HCT116 (cell line): Measurements from ENCODE around the gene CLCF1. TPM values are rescaled to one million over a fixed set of nuclear protein-coding genes. Genes with fewer than 3 reads are reported as not detected.
A peak's percentile ranks its signal among the peaks of the same experiment; 100 is the strongest.

ENCODE experiments used
- ATAC-seq: fragments of 200-7000 bp; cut with Tn5 transposase; 2 replicates; pipeline ENCODE4 v1.9.1; 2020; ENCODE audit warnings: mild to moderate bottlenecking, moderate library complexity
- BruUV-seq: library from RNA; stranded (reverse); fragments of 400-500 nt; replicated peaks from 2 replicates; lab custom pipeline; 2021; lab: Mats Ljungman, UMichigan
- CTCF ChIA-PET: fragments of 300-600 bp; sonication (Branson Sonifier 250); formaldehyde crosslinking; loops from one replicate; lab custom pipeline; 2021; ENCODE audit warnings: antibody characterized with exemption; lab: Charles Lee
- POLR2A ChIA-PET: fragments of 300-600, 350-600 bp; sonication (Branson Sonifier 250); formaldehyde crosslinking; loops from one replicate; lab custom pipeline; 2021; ENCODE audit warnings: antibody characterized with exemption; lab: Charles Lee
- RAD21 ChIA-PET, 2 experiments: fragments of 300-600 bp; sonication (Branson Sonifier 250); formaldehyde crosslinking; loops; one replicate each; lab custom pipeline; 2023; ENCODE audit warnings: low total read pairs in 2 of 2; ENCODE audit not compliant: uncharacterized antibody in 2 of 2, unreplicated experiment in 2 of 2, low non-redundant PET in 1 of 2; lab: Charles Lee
- DNase-seq: peaks from one replicate; pipeline ENCODE4 v3.0.0-alpha.2; 2010; ENCODE audit warnings: low read depth, low spot score
- H2AFZ ChIP-seq: fragments of 200-600 bp; shearing (Covaris generic), sonication (generic); 2 replicates; pipeline ENCODE4 v1.6.1; 2017; ENCODE audit warnings: low read depth, mixed run types, mixed read lengths, antibody characterized with exemption, low read length; ENCODE audit not compliant: poor library complexity, severe bottlenecking
- H3K27ac ChIP-seq: 2 replicates; pipeline ENCODE4 v1.5.1; 2012; ENCODE audit warnings: low read depth, low read length
- H3K27me3 ChIP-seq: fragments of 200-600 bp; sonication (generic); 2 replicates; pipeline ENCODE4 v1.6.1; 2016; ENCODE audit warnings: mixed run types, low read length, mixed read lengths; ENCODE audit not compliant: insufficient read depth
- H3K36me3 ChIP-seq, 2 experiments: fragments of 200-500 bp in 1 of 2; fragments of 200-600 bp in 1 of 2; sonication (Bioruptor generic) in 1 of 2; sonication (generic) in 1 of 2; 2 replicates each; pipeline versions ENCODE4 v1.5.1 to v1.6.1; 2014 to 2016; ENCODE audit warnings: low read length in 2 of 2, inconsistent platforms in 1 of 2, mixed read lengths in 1 of 2, mixed run types in 1 of 2; ENCODE audit not compliant: insufficient read depth in 2 of 2, control insufficient read depth in 1 of 2
- H3K4me1 ChIP-seq, 2 experiments: fragments of 200-600 bp in 1 of 2; sonication (generic) in 1 of 2; 2 replicates each; pipeline versions ENCODE4 v1.5.1 to v1.6.1; 2012 to 2017; ENCODE audit warnings: low read length in 2 of 2, inconsistent platforms in 1 of 2, mild to moderate bottlenecking in 1 of 2, mixed read lengths in 1 of 2, mixed run types in 1 of 2, moderate library complexity in 1 of 2; ENCODE audit not compliant: insufficient read depth in 2 of 2, control insufficient read depth in 1 of 2
- H3K4me2 ChIP-seq: fragments of 200-600 bp; sonication (generic); 2 replicates; pipeline ENCODE4 v1.6.1; 2017; ENCODE audit warnings: mixed run types, low read length, mixed read lengths
- H3K4me3 ChIP-seq, 2 experiments: fragments of 200-600 bp in 1 of 2; sonication (generic) in 1 of 2; replicated peaks in 1 of 2; 2 replicates each; pipeline ENCODE4 v1.5.1; 2011 to 2016; ENCODE audit warnings: low read length in 2 of 2, control low read depth in 1 of 2, low read depth in 1 of 2, mild to moderate bottlenecking in 1 of 2, mixed read lengths in 1 of 2, mixed run types in 1 of 2
- H3K79me2 ChIP-seq: fragments of 200-600 bp; sonication (generic); 2 replicates; pipeline ENCODE4 v1.6.1; 2017; ENCODE audit warnings: mild to moderate bottlenecking, mixed run types, low read length, moderate library complexity, mixed read lengths; ENCODE audit not compliant: insufficient read depth
- H3K9ac ChIP-seq: fragments of 200-600 bp; sonication (generic); 2 replicates; pipeline ENCODE4 v1.6.1; 2016; ENCODE audit warnings: low read length, mixed read lengths
- H3K9me2 ChIP-seq: fragments of 200-600 bp; sonication (generic), shearing (Covaris generic); 2 replicates; pipeline ENCODE4 v1.6.1; 2017; ENCODE audit warnings: mixed run types, mild to moderate bottlenecking, moderate library complexity; ENCODE audit not compliant: insufficient read depth
- H3K9me3 ChIP-seq, 2 experiments: fragments of 200-500 bp in 1 of 2; fragments of 200-600 bp in 1 of 2; sonication (Bioruptor generic) in 1 of 2; sonication (generic) in 1 of 2; 2 replicates each; pipeline ENCODE4 v1.6.1; 2014 to 2017; ENCODE audit warnings: low read length in 2 of 2, mixed read lengths in 2 of 2, inconsistent platforms in 1 of 2, low read depth in 1 of 2, mild to moderate bottlenecking in 1 of 2, mixed run types in 1 of 2, moderate library complexity in 1 of 2; ENCODE audit not compliant: control insufficient read depth in 1 of 2, insufficient read depth in 1 of 2
- H4K20me1 ChIP-seq: fragments of 200-600 bp; sonication (generic), shearing (Covaris generic); 2 replicates; pipeline ENCODE4 v1.6.1; 2017; ENCODE audit warnings: mixed run types, mild to moderate bottlenecking, moderate library complexity; ENCODE audit not compliant: insufficient read depth
- CEBPB ChIP-seq: IDR thresholded peaks from 2 replicates; pipeline ENCODE4 v1.6.1; 2012; ENCODE audit warnings: low read depth
- EGR1 ChIP-seq: IDR thresholded peaks from 2 replicates; pipeline ENCODE4 v1.6.1; 2012; ENCODE audit warnings: low read depth
- ELF1 ChIP-seq: IDR thresholded peaks from 2 replicates; pipeline ENCODE4 v1.6.1; 2012; ENCODE audit warnings: low read depth, borderline replicate concordance
- EZH2 ChIP-seq: fragments of 200-600 bp; sonication (generic); IDR thresholded peaks from 2 replicates; pipeline ENCODE4 v1.6.1; 2017; ENCODE audit warnings: antibody characterized with exemption, mixed run types
- JUND ChIP-seq: IDR thresholded peaks from 2 replicates; pipeline ENCODE4 v1.6.1; 2012
- POLR2A ChIP-seq: IDR thresholded peaks from 2 replicates; pipeline ENCODE4 v1.7.0; 2011; ENCODE audit warnings: borderline replicate concordance; ENCODE audit not compliant: insufficient read depth, insufficient read length; ENCODE audit errors: extremely low read depth
- POLR2AphosphoS5 ChIP-seq: IDR thresholded peaks from 2 replicates; pipeline ENCODE4 v1.6.1; 2011; ENCODE audit warnings: mild to moderate bottlenecking, low read depth, low read length, moderate library complexity
- RAD21 ChIP-seq: IDR thresholded peaks from 2 replicates; pipeline ENCODE4 v1.6.1; 2012; ENCODE audit warnings: low read depth, mild to moderate bottlenecking
- SP1 ChIP-seq: IDR thresholded peaks from 2 replicates; pipeline ENCODE4 v1.6.1; 2012; ENCODE audit warnings: low read depth
- SRF ChIP-seq: IDR thresholded peaks from 2 replicates; pipeline ENCODE4 v1.6.1; 2012; ENCODE audit warnings: low read depth
- TCF7L2 ChIP-seq: IDR thresholded peaks from 2 replicates; pipeline ENCODE4 v1.7.0; 2011; ENCODE audit warnings: borderline replicate concordance, inconsistent platforms; ENCODE audit not compliant: insufficient read depth, insufficient read length; ENCODE audit errors: extremely low read depth
- YY1 ChIP-seq: IDR thresholded peaks from 2 replicates; pipeline ENCODE4 v1.6.1; 2011; ENCODE audit warnings: low read length, low read depth, moderate library complexity, mild to moderate bottlenecking; ENCODE audit not compliant: insufficient replicate concordance; ENCODE audit errors: extremely low read depth
- ZNF274 ChIP-seq: fragments of 200-500 bp; sonication (Bioruptor generic); IDR thresholded peaks from 2 replicates; pipeline ENCODE4 v1.6.1; 2014; ENCODE audit warnings: mild to moderate bottlenecking, low read depth, low read length, inconsistent platforms
- intact Hi-C: fragments of 100-400 bp; cut with micrococcal nuclease; formaldehyde crosslinking; loops from 2 replicates; pipeline ENCODE4 v1.10.0; 2022
- total RNA-seq: library from RNA; stranded (reverse); gene quantifications from one replicate; pipeline ENCODE4 v1.2.1, GENCODE V29; 2021; ENCODE audit not compliant: unreplicated experiment
- TF ChIP-seq, protein P1 (sequence below), 3 experiments: fragments of 200-600 bp in 1 of 3; sonication (generic) in 1 of 3; IDR thresholded peaks in 2 of 3; conservative IDR thresholded peaks in 1 of 3; 2 replicates each; pipeline ENCODE4 v1.5.1; 2012 to 2017; ENCODE audit warnings: low read depth in 2 of 3, low read length in 2 of 3, antibody characterized with exemption in 1 of 3, borderline replicate concordance in 1 of 3, control low read depth in 1 of 3, mild to moderate bottlenecking in 1 of 3, mixed read lengths in 1 of 3, mixed run types in 1 of 3, moderate library complexity in 1 of 3; ENCODE audit not compliant: insufficient read depth in 1 of 3
- TF ChIP-seq, protein P2 (sequence below): IDR thresholded peaks from 2 replicates; pipeline ENCODE4 v1.6.1; 2012
- TF ChIP-seq, protein P3 (sequence below): IDR thresholded peaks from 2 replicates; pipeline ENCODE4 v1.6.1; 2012
- TF ChIP-seq, protein P4 (sequence below): IDR thresholded peaks from 2 replicates; pipeline ENCODE4 v1.6.1; 2011; ENCODE audit warnings: mild to moderate bottlenecking, low read length, moderate library complexity; ENCODE audit not compliant: insufficient replicate concordance; ENCODE audit errors: extremely low read depth

The CLCF1 gene
- total RNA-seq, 1 experiment from 2014 or later: 12.2 TPM

DNA sequence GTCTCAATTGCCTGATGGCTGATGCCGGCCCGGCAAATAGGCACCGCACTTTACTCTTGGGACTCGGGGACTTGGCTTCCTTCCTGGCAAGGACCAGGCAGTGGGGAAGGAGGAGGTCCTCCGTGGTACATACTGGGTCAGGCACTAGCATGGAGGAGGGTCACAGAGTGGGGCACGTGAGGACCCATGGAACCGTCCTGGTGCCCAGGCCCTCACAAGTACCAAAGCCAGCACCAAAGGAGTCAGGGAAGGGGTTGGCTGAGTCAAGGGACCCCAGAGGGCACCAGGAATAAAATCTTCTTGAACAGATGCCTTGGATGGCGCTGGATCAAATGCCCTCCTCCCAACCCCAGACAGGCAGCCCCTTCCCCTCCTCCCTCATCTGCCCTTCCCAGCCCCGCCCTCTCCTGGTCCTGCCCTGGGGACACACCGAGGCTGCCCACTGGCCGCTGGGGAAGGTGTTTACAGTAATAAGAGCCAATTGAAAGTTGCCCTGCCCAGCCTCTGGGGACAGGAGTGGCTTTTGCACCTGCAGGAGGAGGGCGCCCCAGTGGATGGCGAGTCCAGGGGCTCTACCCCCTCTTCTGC is 36.5 kb upstream of the CLCF1 start:
- RAD21 ChIA-PET: no interaction called here
- no peak for TF ChIP-seq ZNF274
- TF ChIP-seq YY1: no peak
- TF ChIP-seq POLR2AphosphoS5: no peak
- TF ChIP-seq, protein P1, sequence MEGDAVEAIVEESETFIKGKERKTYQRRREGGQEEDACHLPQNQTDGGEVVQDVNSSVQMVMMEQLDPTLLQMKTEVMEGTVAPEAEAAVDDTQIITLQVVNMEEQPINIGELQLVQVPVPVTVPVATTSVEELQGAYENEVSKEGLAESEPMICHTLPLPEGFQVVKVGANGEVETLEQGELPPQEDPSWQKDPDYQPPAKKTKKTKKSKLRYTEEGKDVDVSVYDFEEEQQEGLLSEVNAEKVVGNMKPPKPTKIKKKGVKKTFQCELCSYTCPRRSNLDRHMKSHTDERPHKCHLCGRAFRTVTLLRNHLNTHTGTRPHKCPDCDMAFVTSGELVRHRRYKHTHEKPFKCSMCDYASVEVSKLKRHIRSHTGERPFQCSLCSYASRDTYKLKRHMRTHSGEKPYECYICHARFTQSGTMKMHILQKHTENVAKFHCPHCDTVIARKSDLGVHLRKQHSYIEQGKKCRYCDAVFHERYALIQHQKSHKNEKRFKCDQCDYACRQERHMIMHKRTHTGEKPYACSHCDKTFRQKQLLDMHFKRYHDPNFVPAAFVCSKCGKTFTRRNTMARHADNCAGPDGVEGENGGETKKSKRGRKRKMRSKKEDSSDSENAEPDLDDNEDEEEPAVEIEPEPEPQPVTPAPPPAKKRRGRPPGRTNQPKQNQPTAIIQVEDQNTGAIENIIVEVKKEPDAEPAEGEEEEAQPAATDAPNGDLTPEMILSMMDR (IDR thresholded peaks at IDR 0.05 in 2 of 3, conservative IDR thresholded peaks at IDR 0.05 in 1 of 3; ENCODE audit: borderline replicate concordance in 1 of 3, insufficient read depth in 1 of 3, low read depth in 2 of 3, low read length in 2 of 3): no peak
- no peak for TF ChIP-seq RAD21
- no peak for TF ChIP-seq JUND
- no peak for TF ChIP-seq ELF1
- TF ChIP-seq EZH2: no peak
- TF ChIP-seq SP1: no peak
- no peak for TF ChIP-seq CEBPB
- TF ChIP-seq TCF7L2: no peak
- TF ChIP-seq SRF: no peak
- TF ChIP-seq, protein P2, sequence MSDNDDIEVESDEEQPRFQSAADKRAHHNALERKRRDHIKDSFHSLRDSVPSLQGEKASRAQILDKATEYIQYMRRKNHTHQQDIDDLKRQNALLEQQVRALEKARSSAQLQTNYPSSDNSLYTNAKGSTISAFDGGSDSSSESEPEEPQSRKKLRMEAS: no peak
- TF ChIP-seq, protein P3, sequence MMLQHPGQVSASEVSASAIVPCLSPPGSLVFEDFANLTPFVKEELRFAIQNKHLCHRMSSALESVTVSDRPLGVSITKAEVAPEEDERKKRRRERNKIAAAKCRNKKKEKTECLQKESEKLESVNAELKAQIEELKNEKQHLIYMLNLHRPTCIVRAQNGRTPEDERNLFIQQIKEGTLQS: no peak
- TF ChIP-seq POLR2A: no peak
- TF ChIP-seq, protein P4, sequence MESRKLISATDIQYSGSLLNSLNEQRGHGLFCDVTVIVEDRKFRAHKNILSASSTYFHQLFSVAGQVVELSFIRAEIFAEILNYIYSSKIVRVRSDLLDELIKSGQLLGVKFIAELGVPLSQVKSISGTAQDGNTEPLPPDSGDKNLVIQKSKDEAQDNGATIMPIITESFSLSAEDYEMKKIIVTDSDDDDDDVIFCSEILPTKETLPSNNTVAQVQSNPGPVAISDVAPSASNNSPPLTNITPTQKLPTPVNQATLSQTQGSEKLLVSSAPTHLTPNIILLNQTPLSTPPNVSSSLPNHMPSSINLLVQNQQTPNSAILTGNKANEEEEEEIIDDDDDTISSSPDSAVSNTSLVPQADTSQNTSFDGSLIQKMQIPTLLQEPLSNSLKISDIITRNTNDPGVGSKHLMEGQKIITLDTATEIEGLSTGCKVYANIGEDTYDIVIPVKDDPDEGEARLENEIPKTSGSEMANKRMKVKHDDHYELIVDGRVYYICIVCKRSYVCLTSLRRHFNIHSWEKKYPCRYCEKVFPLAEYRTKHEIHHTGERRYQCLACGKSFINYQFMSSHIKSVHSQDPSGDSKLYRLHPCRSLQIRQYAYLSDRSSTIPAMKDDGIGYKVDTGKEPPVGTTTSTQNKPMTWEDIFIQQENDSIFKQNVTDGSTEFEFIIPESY: no peak
- no peak for TF ChIP-seq EGR1
- no peak overlapping the region for H3K27ac ChIP-seq
- H3K36me3 ChIP-seq: no peaks in the 10 kb centered on the region
- H3K27me3 ChIP-seq: no peaks in the 10 kb centered on the region
- no peaks in the 10 kb centered on the region for H4K20me1 ChIP-seq
- H3K9ac ChIP-seq: no peak overlapping the region
- no TSS peak for BruUV-seq
- intact Hi-C loops: no loop called here
- H3K9me2 ChIP-seq: no peaks in the 10 kb centered on the region
- CTCF ChIA-PET: no interaction called here
- H2AFZ ChIP-seq: no peak overlapping the region
- H3K4me1 ChIP-seq: peaks cover 3 to 9% of the 10 kb centered on the region in 2 experiments; a peak in 3 of 4 replicates
- no peak overlapping the region for H3K4me3 ChIP-seq
- peak; percentile 33 for DNase-seq
- ATAC-seq: peak; percentile 80
- no peaks in the 10 kb centered on the region for H3K9me3 ChIP-seq
- H3K79me2 ChIP-seq: no peaks in the 10 kb centered on the region
- no peak overlapping the region for H3K4me2 ChIP-seq
- POLR2A ChIA-PET: no interaction called here
